Mucosa of stomach (tissue), 1 donor: Measurements from ENCODE around the gene GRAMD1B.
"Not testable (repeated sequence)": the region's sequence is repeated elsewhere in the genome, so short reads cannot be mapped to it uniquely, and the experiment has no call there.

Experiments
- H3K27me3 ChIP-seq: one replicate; pipeline ENCODE4 v1.7.0; 2013; ENCODE audit warnings: mild to moderate bottlenecking, low read length; ENCODE audit not compliant: control insufficient read depth, insufficient read depth
- H3K36me3 ChIP-seq: one replicate; pipeline ENCODE4 v1.7.0; 2013; ENCODE audit warnings: low read length; ENCODE audit not compliant: control insufficient read depth, insufficient read depth
- H3K4me1 ChIP-seq: one replicate; pipeline ENCODE4 v1.7.0; 2013; ENCODE audit warnings: mild to moderate bottlenecking, low read length; ENCODE audit not compliant: control insufficient read depth, insufficient read depth
- H3K4me3 ChIP-seq: one replicate; pipeline ENCODE4 v1.7.0; 2013; ENCODE audit warnings: low read length
- H3K9ac ChIP-seq: one replicate; pipeline ENCODE4 v1.7.0; 2013; ENCODE audit warnings: mild to moderate bottlenecking, low read length, moderate library complexity
- H3K9me3 ChIP-seq: one replicate; pipeline ENCODE4 v1.7.0; 2013; ENCODE audit warnings: mild to moderate bottlenecking, low read length, moderate library complexity; ENCODE audit not compliant: control insufficient read depth
- donor health status: Pancreatic carcinoma.

The GRAMD1B gene

DNA sequence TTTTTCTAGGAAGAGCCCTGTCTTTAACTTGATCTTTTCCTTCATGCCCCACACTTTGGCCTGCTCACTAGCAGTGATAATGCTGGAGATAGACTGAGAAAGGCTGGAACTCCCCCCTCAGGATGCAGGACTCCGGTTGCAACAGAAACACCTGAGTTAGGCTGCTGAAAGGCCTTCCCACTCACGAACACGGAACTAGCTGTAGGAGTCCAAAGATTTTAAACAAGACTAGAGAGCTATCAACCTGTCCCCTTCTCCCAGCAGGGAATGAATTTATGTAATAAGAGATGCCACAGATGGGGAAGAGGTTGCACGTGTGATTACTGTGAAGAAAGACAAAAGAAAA, 211.4 kb downstream of the GRAMD1B start:
- peaks cover 4% of the 10 kb centered on the region for H3K27me3 ChIP-seq
- no peaks in the 10 kb centered on the region for H3K4me1 ChIP-seq
- H3K36me3 ChIP-seq, result no peaks in the 10 kb centered on the region
- H3K4me3 ChIP-seq, result no peak overlapping the region
- no peaks in the 10 kb centered on the region for H3K9me3 ChIP-seq
- no peak overlapping the region for H3K9ac ChIP-seq

DNA sequence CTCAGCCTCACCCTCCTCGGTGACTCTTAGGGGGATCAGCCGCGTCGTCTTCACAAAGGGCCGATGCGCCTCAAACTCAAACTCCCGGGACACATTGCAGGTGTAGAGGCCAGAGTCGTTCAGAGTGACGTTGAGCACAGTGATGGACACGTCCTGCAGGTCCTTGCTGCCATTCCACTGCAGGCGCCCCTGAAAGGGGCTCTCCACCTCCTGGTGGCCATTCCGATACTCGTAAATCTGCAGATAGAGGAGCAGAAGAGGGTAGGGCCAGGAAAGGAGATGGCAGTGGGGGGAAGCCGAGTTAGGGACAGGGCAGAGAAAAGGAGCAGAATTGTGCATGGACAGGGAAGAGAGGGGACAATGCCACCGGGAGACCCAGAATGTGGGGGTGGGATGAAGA, 212.4 kb downstream of the GRAMD1B start:
- Histone ChIP-seq H3K27me3 (peaks cover 4% of the 10 kb centered on the region), H3K9me3 (no peaks in the 10 kb centered on the region), H3K36me3 (no peaks in the 10 kb centered on the region), H3K9ac (no peak overlapping the region), H3K4me1 (no peaks in the 10 kb centered on the region), H3K4me3 (no peak overlapping the region)

- H3K4me3 ChIP-seq, result no peak overlapping the region
- H3K4me1 ChIP-seq, result no peaks in the 10 kb centered on the region
Measured at GRCh38 chr11:123645286-123645975, 215.4 kb downstream of the GRAMD1B start.

GRCh38 chr11:123650901-123651300, 220.8 kb downstream of the GRAMD1B start:
- H3K4me3 ChIP-seq, result no peak overlapping the region
- peaks cover 11% of the 10 kb centered on the region for H3K27me3 ChIP-seq
- no peak overlapping the region for H3K9ac ChIP-seq
- H3K4me1 ChIP-seq, result peaks cover 5% of the 10 kb centered on the region
- H3K36me3 ChIP-seq, result no peaks in the 10 kb centered on the region
- no peaks in the 10 kb centered on the region for H3K9me3 ChIP-seq

More at GRCh38 chr11:123645286-123645975, 215.4 kb downstream of the GRAMD1B start:
- Histone ChIP-seq H3K27me3 (peaks cover 4% of the 10 kb centered on the region), H3K9ac (no peak overlapping the region), H3K9me3 (no peaks in the 10 kb centered on the region), H3K36me3 (no peaks in the 10 kb centered on the region)

GRCh38 chr11:123652599-123652998, 222.5 kb downstream of the GRAMD1B start:
- no peaks in the 10 kb centered on the region for H3K36me3 ChIP-seq
- no peaks in the 10 kb centered on the region for H3K9me3 ChIP-seq
- H3K9ac ChIP-seq, result no peak overlapping the region
- peaks cover 5% of the 10 kb centered on the region for H3K4me1 ChIP-seq
- H3K4me3 ChIP-seq, result no peak overlapping the region
- peaks cover 11% of the 10 kb centered on the region for H3K27me3 ChIP-seq

GRCh38 chr11:123653483-123653826, 223.4 kb downstream of the GRAMD1B start:
- H3K4me3 ChIP-seq, result no peak overlapping the region
- no peak overlapping the region for H3K9ac ChIP-seq
- H3K9me3 ChIP-seq, result no peaks in the 10 kb centered on the region
- H3K4me1 ChIP-seq, result peaks cover 5% of the 10 kb centered on the region
- H3K36me3 ChIP-seq, result no peaks in the 10 kb centered on the region
- peaks cover 11% of the 10 kb centered on the region for H3K27me3 ChIP-seq

DNA sequence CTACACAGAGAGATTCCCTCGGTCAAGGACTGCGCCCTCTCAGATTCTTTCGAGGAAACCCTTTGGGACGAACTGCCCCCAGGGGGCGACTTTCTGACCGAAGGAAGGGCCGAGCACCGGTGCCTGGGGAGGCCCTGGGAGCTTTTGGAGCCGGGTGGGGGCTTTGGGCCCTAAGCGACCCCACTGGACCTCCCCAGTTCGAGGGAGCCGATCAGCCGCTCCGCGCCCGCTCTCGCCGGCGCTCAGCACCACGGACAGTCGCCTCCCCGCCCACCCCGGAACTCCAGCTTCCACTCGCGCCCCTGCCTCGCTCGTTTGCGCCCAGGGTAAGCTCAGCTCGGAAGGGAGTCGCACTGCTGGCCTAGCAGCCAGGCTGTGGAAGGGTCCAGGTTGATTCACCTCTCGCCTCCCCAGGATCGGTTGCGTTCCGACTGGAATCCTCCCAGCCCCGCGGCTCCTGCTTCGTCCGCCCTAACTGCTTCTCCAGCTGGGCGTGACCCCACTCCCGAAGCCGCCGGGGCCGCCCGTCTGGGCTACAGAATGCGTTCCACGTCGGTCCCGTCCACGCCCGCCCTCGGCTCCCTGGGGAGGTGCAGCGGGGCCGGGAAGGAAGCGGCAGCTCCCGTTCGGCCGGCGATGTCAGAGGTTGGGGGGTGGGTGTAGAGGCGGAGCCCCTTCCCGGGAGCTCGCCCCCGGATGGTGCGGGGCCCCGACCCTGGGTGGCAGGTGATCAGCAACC, 223.9 kb downstream of the GRAMD1B start:
- no peaks in the 10 kb centered on the region for H3K36me3 ChIP-seq
- peaks cover 5% of the 10 kb centered on the region for H3K4me1 ChIP-seq
- H3K9me3 ChIP-seq, result no peaks in the 10 kb centered on the region
- peaks cover 11% of the 10 kb centered on the region for H3K27me3 ChIP-seq
- peak overlapping the region; percentile 40 for H3K9ac ChIP-seq
- H3K4me3 ChIP-seq, result peak overlapping the region; percentile 40

DNA sequence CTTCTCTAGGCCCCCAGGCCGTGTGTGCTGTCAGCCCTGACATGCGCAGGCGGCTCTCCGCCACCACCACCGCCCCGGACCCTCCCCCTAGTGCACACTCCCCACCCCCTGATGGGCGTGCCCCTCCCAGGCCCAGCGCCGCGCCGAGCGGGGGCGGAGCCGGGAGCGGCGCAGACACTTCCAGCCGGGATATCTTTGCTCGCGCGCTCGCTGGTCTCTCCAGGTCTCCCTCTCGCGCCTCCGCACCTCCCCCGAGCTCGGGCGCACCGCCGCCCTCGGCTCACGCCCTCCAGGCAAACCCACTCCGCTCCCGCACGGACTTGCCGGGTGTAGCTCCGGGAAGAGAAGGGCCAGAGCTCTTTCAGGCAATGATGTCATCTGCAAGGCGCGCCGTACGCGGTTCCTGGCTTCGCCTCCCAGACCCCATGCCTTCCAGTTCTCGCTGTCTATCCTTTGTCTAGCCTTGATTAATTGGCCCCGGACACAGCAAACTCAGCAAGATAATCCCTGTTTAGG, 224.6 kb downstream of the GRAMD1B start, which contains the start of gene SCN3B:
TSS of gene SCN3B (minus strand) at position 59 of the 516 bp plus-strand sequence. CDS start 823 bp downstream, outside the sequence.
- Histone ChIP-seq H3K27me3 (peaks cover 11% of the 10 kb centered on the region), H3K9ac (peak within 1 kb of the TSS; percentile 40)

GRCh38 chr11:123659311-123659710, 229.2 kb downstream of the GRAMD1B start:
- no peaks in the 10 kb centered on the region for H3K9me3 ChIP-seq
- H3K9ac ChIP-seq, result no peak overlapping the region
- peaks cover 6% of the 10 kb centered on the region for H3K27me3 ChIP-seq
- H3K4me1 ChIP-seq, result peaks cover 5% of the 10 kb centered on the region
- no peaks in the 10 kb centered on the region for H3K36me3 ChIP-seq
- H3K4me3 ChIP-seq, result no peak overlapping the region

More for the DNA sequence above, 224.6 kb downstream of the GRAMD1B start, which contains the start of gene SCN3B:
- Histone ChIP-seq H3K9me3 (no peaks in the 10 kb centered on the region), H3K4me3 (peak within 1 kb of the TSS; percentile 40), H3K36me3 (no peaks in the 10 kb centered on the region), H3K4me1 (peaks cover 5% of the 10 kb centered on the region)

DNA sequence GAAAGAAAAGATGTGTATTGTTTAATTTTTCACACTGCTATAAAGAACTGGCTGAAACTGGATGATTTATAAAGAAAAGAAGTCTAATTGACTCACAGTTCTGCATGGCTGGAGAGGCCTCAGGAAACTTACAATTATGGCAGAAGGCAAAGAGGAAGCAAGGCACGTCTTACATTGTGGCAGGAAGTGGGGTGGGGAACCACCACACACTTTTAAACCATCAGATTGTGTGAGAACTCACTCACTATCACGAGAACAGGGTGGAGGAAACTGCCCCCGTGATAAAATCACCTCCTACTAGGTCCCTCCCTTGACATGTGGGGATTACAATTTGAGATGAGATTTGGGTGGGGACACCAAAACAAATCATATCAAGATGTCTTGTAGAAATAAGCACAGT, 229.9 kb downstream of the GRAMD1B start:
- not testable (repeated sequence) for H3K4me1 ChIP-seq, H3K27me3 ChIP-seq, H3K4me3 ChIP-seq, H3K36me3 ChIP-seq, H3K9me3 ChIP-seq, H3K9ac ChIP-seq

- H3K36me3 ChIP-seq, result no peaks in the 10 kb centered on the region
- no peak overlapping the region for H3K4me3 ChIP-seq
- H3K9me3 ChIP-seq, result no peaks in the 10 kb centered on the region
- H3K27me3 ChIP-seq, result no peaks in the 10 kb centered on the region
- H3K4me1 ChIP-seq, result no peaks in the 10 kb centered on the region
- no peak overlapping the region for H3K9ac ChIP-seq
Measured at GRCh38 chr11:123665306-123665705, 235.2 kb downstream of the GRAMD1B start.

GRCh38 chr11:123670081-123670480, 240.0 kb downstream of the GRAMD1B start:
- H3K9me3 ChIP-seq, result no peaks in the 10 kb centered on the region
- no peaks in the 10 kb centered on the region for H3K4me1 ChIP-seq
- no peaks in the 10 kb centered on the region for H3K36me3 ChIP-seq
- H3K27me3 ChIP-seq, result no peaks in the 10 kb centered on the region
- no peak overlapping the region for H3K9ac ChIP-seq
- H3K4me3 ChIP-seq, result no peak overlapping the region
